DMS114 treated with DMSO at 0.1 percent for 48 hours (cell line): ENCODE results near the gene RPL18A.
"Not testable (repeated sequence)": the region's sequence is repeated elsewhere in the genome, so short reads cannot be mapped to it uniquely, and the experiment has no call there.

Experiments
- DNase-seq: peaks from one replicate; lab custom pipeline; 2025; ENCODE audit not compliant: unreplicated experiment; lab: John Stamatoyannopoulos, UW

The RPL18A gene

GRCh38 chr19:17866312-17866963 is 6.7 kb downstream of the RPL18A start:
- no peak for DNase-seq

GRCh38 chr19:17866964-17867486 is 7.3 kb downstream of the RPL18A start:
- DNase-seq: no peak

GRCh38 chr19:17868669-17869068 is 9.0 kb downstream of the RPL18A start:
- DNase-seq: no peak

GRCh38 chr19:17869114-17869608 is 9.5 kb downstream of the RPL18A start:
- no peak for DNase-seq

GRCh38 chr19:17871032-17871877 is 11.5 kb downstream of the RPL18A start:
- no peak for DNase-seq

GRCh38 chr19:17871878-17872250 is 12.2 kb downstream of the RPL18A start, which contains the start of gene SLC5A5:
Gene SLC5A5 (plus strand): TSS chr19:17871945. CDS start chr19:17872320, 375 bp downstream.
- no peak for DNase-seq

- no peak for DNase-seq
Measured at GRCh38 chr19:17872251-17873001, 12.7 kb downstream of the RPL18A start.

- peak; percentile 39 for DNase-seq
Measured at GRCh38 chr19:17873786-17874757, 14.4 kb downstream of the RPL18A start.

GRCh38 chr19:17874758-17875135 is 15.0 kb downstream of the RPL18A start:
- DNase-seq: no peak

- no peak for DNase-seq
Measured at GRCh38 chr19:17877696-17878095, 18.0 kb downstream of the RPL18A start.

GRCh38 chr19:17879466-17879865 is 19.8 kb downstream of the RPL18A start:
- no peak for DNase-seq

GRCh38 chr19:17881701-17882100 is 22.0 kb downstream of the RPL18A start:
- no peak for DNase-seq

- DNase-seq: no peak
Measured at GRCh38 chr19:17883627-17884410, 24.1 kb downstream of the RPL18A start.

GRCh38 chr19:17886515-17886914 is 26.8 kb downstream of the RPL18A start:
- DNase-seq: no peak

- DNase-seq: not testable (repeated sequence)
Measured at GRCh38 chr19:17887221-17887620, 27.5 kb downstream of the RPL18A start.

- DNase-seq: no peak
Measured at GRCh38 chr19:17888260-17888659, 28.6 kb downstream of the RPL18A start.

GRCh38 chr19:17889609-17890214 is 30.0 kb downstream of the RPL18A start:
- DNase-seq: no peak

GRCh38 chr19:17893766-17894165 is 34.1 kb downstream of the RPL18A start:
- DNase-seq: no peak

GRCh38 chr19:17902701-17903100 is 43.0 kb downstream of the RPL18A start:
- DNase-seq: no peak
